ENCODE results near the gene HECA.

DNA sequence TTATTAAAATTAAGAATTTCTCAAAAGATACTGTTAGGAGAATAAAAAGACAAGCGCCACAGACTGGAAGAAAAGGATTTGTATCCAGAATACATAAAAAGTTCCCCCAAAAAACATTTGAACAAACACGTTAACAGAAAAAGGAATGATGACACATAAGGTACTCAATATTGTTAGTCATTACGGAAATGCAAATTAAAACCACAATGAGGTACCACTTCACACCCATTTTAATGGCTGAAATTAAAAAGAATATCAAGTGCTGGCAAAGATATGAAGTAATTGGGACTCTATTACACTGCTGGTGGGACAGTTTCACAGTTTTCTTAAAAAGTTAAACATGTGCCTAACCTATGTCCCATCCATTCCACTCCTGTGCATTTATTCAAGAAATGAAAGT, 51.4 kb downstream of the HECA start:
- TF ChIP-seq GATA2 (IDR thresholded peaks at IDR 0.05; ENCODE audit: low read depth, low read length) (no peak), GATA3 (IDR thresholded peaks at IDR 0.05; ENCODE audit: low read depth, low read length) (no peak)

Data from SH-SY5Y (cell line).